HepG2 (cell line): ENCODE data around the gene FAM234A. TPM values are rescaled to one million over a fixed set of nuclear protein-coding genes. Genes with fewer than 3 reads are reported as not detected.

Experiments
- CC2D1A ChIP-seq: sonication (generic); formaldehyde crosslinking; IDR thresholded peaks from 2 replicates; pipeline ENCODE4 v1.8.1; 2023; ENCODE audit warnings: mild to moderate bottlenecking, missing genetic modification reagents
- CREBL2 ChIP-seq: sonication (generic); formaldehyde crosslinking; IDR thresholded peaks from 2 replicates; pipeline ENCODE4 v1.8.1; 2023; ENCODE audit warnings: missing genetic modification reagents, mild to moderate bottlenecking, borderline replicate concordance
- ZBTB7A ChIP-seq: sonication (generic); formaldehyde crosslinking; IDR thresholded peaks from 2 replicates; pipeline ENCODE4 v1.8.0; 2022; ENCODE audit warnings: mild to moderate bottlenecking, missing genetic modification reagents
- ZNF276 ChIP-seq: sonication (generic); formaldehyde crosslinking; IDR thresholded peaks from 2 replicates; pipeline ENCODE4 v1.4.0; 2020; ENCODE audit warnings: mild to moderate bottlenecking, low read depth, missing genetic modification reagents
- ZNF460 ChIP-seq: sonication (generic); formaldehyde crosslinking; IDR thresholded peaks from 2 replicates; pipeline ENCODE4 v1.5.1; 2020; ENCODE audit warnings: missing genetic modification reagents, mild to moderate bottlenecking, borderline replicate concordance
- ZNF484 ChIP-seq: sonication (generic); formaldehyde crosslinking; IDR thresholded peaks from 2 replicates; pipeline ENCODE4 v1.5.1; 2020; ENCODE audit warnings: mild to moderate bottlenecking, low read depth, missing genetic modification reagents, borderline replicate concordance
- ZSCAN22 ChIP-seq: sonication (generic); formaldehyde crosslinking; IDR thresholded peaks from 2 replicates; pipeline ENCODE4 v1.4.0; 2020; ENCODE audit warnings: mild to moderate bottlenecking, missing genetic modification reagents
- polyA plus RNA-seq, 8 experiments: library from polyadenylated mRNA; depleted of rRNA in 3 of 8; stranded (reverse) in 7 of 8; unstranded in 1 of 8; fragments of >200 nt; fragmentation: Illumina TruSeq in 4 of 8; extraction: Trizol in 4 of 8; gene quantifications; 2 replicates each; pipeline versions ENCODE4 v1.2.1 to v1.2.3, GENCODE V29; 2011 to 2016; ENCODE audit warnings: low read depth in 4 of 8, missing spikeins in 1 of 8, mixed read lengths in 1 of 8; ENCODE audit not compliant: insufficient read depth in 1 of 8
- total RNA-seq, 5 experiments: library from RNA; depleted of rRNA; stranded (reverse); fragments of >200 nt; fragmentation: Illumina TruSeq; extraction: Trizol; gene quantifications; 2 replicates each; pipeline ENCODE4 v1.2.3, GENCODE V29; 2016; ENCODE audit warnings: low read depth in 1 of 5
- TF ChIP-seq, protein P1 (sequence below): sonication (generic); formaldehyde crosslinking; IDR thresholded peaks from 2 replicates; pipeline ENCODE4 v1.5.1; 2020; ENCODE audit warnings: mild to moderate bottlenecking, missing genetic modification reagents, borderline replicate concordance
- TF ChIP-seq, protein P2 (sequence below), 2 experiments: sonication (generic) in 1 of 2; formaldehyde crosslinking in 1 of 2; IDR thresholded peaks; 2 replicates each; pipeline versions ENCODE4 v1.4.0 to v1.6.1; 2016 to 2020; ENCODE audit warnings: borderline replicate concordance in 1 of 2, low read depth in 1 of 2, mild to moderate bottlenecking in 1 of 2, missing genetic modification reagents in 1 of 2
- TF ChIP-seq, protein P3 (sequence below): IDR thresholded peaks from 2 replicates; pipeline ENCODE4 v1.6.1; 2012; ENCODE audit warnings: inconsistent platforms
- TF ChIP-seq, protein P4 (sequence below): sonication (generic); formaldehyde crosslinking; IDR thresholded peaks from 2 replicates; pipeline ENCODE4 v1.5.1; 2020; ENCODE audit warnings: missing genetic modification reagents, mild to moderate bottlenecking, borderline replicate concordance

Gene FAM234A
- total and polyA plus RNA-seq, 2 of the 13 experiments (the other 11 are each of a cell fraction or from before 2014, with no cell fraction given): 29.2 to 34.4 TPM

- TF ChIP-seq, protein P1, sequence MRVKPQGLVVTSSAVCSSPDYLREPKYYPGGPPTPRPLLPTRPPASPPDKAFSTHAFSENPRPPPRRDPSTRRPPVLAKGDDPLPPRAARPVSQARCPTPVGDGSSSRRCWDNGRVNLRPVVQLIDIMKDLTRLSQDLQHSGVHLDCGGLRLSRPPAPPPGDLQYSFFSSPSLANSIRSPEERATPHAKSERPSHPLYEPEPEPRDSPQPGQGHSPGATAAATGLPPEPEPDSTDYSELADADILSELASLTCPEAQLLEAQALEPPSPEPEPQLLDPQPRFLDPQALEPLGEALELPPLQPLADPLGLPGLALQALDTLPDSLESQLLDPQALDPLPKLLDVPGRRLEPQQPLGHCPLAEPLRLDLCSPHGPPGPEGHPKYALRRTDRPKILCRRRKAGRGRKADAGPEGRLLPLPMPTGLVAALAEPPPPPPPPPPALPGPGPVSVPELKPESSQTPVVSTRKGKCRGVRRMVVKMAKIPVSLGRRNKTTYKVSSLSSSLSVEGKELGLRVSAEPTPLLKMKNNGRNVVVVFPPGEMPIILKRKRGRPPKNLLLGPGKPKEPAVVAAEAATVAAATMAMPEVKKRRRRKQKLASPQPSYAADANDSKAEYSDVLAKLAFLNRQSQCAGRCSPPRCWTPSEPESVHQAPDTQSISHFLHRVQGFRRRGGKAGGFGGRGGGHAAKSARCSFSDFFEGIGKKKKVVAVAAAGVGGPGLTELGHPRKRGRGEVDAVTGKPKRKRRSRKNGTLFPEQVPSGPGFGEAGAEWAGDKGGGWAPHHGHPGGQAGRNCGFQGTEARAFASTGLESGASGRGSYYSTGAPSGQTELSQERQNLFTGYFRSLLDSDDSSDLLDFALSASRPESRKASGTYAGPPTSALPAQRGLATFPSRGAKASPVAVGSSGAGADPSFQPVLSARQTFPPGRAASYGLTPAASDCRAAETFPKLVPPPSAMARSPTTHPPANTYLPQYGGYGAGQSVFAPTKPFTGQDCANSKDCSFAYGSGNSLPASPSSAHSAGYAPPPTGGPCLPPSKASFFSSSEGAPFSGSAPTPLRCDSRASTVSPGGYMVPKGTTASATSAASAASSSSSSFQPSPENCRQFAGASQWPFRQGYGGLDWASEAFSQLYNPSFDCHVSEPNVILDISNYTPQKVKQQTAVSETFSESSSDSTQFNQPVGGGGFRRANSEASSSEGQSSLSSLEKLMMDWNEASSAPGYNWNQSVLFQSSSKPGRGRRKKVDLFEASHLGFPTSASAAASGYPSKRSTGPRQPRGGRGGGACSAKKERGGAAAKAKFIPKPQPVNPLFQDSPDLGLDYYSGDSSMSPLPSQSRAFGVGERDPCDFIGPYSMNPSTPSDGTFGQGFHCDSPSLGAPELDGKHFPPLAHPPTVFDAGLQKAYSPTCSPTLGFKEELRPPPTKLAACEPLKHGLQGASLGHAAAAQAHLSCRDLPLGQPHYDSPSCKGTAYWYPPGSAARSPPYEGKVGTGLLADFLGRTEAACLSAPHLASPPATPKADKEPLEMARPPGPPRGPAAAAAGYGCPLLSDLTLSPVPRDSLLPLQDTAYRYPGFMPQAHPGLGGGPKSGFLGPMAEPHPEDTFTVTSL (CRISPR knock-in tag): peak; percentile 69
- TF ChIP-seq ZNF484: no peak
- TF ChIP-seq ZNF276 (CRISPR knock-in tag): peak; percentile 87; the same call in 1 of the 2 replicates
- no peak for TF ChIP-seq ZSCAN22 (CRISPR knock-in tag)
- TF ChIP-seq ZNF460 (CRISPR knock-in tag): peak; percentile 34; the same call in 1 of the 2 replicates
- TF ChIP-seq, protein P2, sequence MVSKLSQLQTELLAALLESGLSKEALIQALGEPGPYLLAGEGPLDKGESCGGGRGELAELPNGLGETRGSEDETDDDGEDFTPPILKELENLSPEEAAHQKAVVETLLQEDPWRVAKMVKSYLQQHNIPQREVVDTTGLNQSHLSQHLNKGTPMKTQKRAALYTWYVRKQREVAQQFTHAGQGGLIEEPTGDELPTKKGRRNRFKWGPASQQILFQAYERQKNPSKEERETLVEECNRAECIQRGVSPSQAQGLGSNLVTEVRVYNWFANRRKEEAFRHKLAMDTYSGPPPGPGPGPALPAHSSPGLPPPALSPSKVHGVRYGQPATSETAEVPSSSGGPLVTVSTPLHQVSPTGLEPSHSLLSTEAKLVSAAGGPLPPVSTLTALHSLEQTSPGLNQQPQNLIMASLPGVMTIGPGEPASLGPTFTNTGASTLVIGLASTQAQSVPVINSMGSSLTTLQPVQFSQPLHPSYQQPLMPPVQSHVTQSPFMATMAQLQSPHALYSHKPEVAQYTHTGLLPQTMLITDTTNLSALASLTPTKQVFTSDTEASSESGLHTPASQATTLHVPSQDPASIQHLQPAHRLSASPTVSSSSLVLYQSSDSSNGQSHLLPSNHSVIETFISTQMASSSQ (IDR thresholded peaks at IDR 0.05; ENCODE audit: low read depth): no peak
- TF ChIP-seq, protein P2 (CRISPR knock-in tag; IDR thresholded peaks at IDR 0.05; ENCODE audit: borderline replicate concordance): no peak
- TF ChIP-seq, protein P3, sequence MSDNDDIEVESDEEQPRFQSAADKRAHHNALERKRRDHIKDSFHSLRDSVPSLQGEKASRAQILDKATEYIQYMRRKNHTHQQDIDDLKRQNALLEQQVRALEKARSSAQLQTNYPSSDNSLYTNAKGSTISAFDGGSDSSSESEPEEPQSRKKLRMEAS: peak; percentile 99
- peak; percentile 96 for TF ChIP-seq ZBTB7A (CRISPR knock-in tag)
- TF ChIP-seq, protein P4, sequence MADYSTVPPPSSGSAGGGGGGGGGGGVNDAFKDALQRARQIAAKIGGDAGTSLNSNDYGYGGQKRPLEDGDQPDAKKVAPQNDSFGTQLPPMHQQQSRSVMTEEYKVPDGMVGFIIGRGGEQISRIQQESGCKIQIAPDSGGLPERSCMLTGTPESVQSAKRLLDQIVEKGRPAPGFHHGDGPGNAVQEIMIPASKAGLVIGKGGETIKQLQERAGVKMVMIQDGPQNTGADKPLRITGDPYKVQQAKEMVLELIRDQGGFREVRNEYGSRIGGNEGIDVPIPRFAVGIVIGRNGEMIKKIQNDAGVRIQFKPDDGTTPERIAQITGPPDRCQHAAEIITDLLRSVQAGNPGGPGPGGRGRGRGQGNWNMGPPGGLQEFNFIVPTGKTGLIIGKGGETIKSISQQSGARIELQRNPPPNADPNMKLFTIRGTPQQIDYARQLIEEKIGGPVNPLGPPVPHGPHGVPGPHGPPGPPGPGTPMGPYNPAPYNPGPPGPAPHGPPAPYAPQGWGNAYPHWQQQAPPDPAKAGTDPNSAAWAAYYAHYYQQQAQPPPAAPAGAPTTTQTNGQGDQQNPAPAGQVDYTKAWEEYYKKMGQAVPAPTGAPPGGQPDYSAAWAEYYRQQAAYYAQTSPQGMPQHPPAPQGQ: no peak
- no peak for TF ChIP-seq CC2D1A
- TF ChIP-seq CREBL2 (CRISPR knock-in tag): peak; percentile 97
These were observed 5.5 kb upstream of the FAM234A start, which contains the start of gene LUC7L (continued) for GRCh38 chr16:228852-229730.
